NCI-H187 treated with DMSO at 0.1 percent for 48 hours (cell line): Measurements from ENCODE around the gene GNA15.
"Not testable (repeated sequence)": the region's sequence is repeated elsewhere in the genome, so short reads cannot be mapped to it uniquely, and the experiment has no call there.

Experiments used
- DNase-seq: peaks from one replicate; lab custom pipeline; 2025; lab: John Stamatoyannopoulos, UW

GNA15 gene, protein sequence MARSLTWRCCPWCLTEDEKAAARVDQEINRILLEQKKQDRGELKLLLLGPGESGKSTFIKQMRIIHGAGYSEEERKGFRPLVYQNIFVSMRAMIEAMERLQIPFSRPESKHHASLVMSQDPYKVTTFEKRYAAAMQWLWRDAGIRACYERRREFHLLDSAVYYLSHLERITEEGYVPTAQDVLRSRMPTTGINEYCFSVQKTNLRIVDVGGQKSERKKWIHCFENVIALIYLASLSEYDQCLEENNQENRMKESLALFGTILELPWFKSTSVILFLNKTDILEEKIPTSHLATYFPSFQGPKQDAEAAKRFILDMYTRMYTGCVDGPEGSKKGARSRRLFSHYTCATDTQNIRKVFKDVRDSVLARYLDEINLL

DNA sequence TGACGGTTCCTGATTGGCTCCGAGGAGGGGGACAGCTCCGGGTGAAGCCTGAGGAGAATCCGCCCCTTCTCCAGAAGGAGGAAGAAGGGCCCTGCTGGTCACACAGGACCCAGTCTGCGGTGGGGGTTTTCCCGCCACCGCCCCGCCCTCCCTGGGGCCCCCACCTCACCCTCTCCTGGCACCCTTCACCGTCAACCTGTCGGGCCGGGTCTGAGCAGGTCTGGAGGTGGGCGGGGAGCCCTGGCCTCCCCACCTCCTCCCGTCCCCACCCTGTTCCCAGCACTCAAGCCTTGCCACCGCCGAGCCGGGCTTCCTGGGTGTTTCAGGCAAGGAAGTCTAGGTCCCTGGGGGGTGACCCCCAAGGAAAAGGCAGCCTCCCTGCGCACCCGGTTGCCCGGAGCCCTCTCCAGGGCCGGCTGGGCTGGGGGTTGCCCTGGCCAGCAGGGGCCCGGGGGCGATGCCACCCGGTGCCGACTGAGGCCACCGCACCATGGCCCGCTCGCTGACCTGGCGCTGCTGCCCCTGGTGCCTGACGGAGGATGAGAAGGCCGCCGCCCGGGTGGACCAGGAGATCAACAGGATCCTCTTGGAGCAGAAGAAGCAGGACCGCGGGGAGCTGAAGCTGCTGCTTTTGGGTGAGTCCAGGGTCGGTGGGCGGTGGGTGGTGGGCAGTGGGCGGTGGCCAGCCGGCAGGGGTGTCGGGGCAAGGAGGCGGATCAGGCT is at the start of gene GNA15:
Gene GNA15, plus strand, starts transcription at position 73 of the 723 bp plus-strand sequence. Its CDS starts 418 bp downstream, at position 491.
- no peak for DNase-seq

DNA sequence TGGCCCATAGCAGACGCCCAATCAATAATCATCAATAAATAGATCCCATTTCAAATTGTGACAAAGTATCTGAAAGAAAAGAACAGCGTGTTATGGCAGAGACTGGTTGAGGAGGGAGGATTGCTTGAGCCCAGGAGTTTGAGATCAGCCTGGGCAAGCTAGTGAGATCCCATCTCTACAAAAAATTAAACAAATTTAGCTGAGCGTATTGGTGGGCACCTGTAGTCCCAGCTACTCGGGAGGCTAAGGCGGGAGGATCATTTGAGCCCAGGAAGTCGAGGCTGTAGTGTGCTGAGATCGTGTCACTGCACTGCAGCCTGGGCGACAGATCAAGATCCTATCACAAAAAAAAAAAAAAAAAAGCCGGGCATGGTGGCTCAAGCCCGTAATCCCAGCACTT is 48.1 kb upstream of the GNA15 start:
- no peak for DNase-seq

DNA sequence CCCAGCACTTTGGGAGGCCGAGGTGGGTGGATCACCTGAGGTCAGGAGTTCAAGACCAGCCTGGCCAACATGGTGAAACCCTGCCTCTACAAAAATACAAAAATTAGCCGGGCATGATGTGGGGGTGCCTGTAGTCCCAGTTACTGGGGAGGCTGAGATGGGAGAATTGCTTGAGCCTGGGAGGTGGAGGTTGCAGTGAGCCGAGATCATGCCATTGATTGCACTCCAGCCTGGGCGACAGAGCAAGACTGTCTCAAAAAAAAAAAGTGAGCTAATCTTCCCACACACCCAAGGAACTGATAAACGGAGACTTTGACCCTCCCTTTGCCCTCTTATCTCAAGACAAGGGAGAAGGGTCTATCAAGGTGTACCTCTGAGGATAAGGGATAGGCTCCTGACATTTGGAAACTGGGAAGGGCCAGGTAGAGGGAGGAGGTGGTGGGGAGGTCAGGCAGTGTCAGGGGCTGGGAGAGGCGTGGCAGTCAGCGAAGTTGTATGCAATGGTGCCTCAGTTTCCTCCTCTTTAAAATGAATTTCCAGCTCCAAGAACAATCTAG is 46.5 kb upstream of the GNA15 start:
- DNase-seq, result not testable (repeated sequence)

DNA sequence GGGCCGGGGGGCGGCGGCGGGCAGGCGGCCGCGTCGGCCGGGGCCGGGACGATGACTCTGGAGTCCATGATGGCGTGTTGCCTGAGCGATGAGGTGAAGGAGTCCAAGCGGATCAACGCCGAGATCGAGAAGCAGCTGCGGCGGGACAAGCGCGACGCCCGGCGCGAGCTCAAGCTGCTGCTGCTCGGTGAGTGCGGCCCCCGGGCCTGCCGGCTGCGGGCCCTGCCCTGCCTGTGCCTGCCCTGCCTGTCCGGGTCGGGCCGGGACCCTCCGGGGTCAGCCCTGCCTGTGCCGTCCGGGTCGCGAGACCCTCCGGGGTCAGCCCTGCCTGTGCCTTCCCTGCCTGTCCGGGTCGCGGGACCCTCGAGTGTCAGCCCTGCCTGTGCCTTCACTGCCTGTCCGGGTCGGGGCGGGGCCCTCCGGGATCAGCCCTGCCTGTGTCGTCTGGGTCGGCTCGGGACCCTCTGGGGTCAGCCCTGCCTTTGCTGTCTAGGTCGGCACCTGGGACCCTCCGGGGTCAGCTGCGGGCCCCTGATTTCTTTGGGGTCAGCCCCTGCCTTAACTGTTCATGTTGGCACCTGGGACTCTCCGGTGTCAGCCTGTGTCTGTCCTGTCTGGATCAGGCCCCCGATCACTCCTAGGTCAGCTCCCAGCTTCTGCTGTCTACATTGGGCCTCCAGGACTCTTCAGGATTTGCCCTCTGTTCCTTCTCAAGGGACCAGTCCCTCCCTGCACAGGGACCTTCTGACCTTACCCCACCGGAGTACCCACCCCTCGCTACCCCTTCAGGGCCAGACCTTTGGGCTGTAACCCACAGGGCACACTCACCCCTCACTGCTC is 41.0 kb upstream of the GNA15 start:
- DNase-seq, result no peak

DNA sequence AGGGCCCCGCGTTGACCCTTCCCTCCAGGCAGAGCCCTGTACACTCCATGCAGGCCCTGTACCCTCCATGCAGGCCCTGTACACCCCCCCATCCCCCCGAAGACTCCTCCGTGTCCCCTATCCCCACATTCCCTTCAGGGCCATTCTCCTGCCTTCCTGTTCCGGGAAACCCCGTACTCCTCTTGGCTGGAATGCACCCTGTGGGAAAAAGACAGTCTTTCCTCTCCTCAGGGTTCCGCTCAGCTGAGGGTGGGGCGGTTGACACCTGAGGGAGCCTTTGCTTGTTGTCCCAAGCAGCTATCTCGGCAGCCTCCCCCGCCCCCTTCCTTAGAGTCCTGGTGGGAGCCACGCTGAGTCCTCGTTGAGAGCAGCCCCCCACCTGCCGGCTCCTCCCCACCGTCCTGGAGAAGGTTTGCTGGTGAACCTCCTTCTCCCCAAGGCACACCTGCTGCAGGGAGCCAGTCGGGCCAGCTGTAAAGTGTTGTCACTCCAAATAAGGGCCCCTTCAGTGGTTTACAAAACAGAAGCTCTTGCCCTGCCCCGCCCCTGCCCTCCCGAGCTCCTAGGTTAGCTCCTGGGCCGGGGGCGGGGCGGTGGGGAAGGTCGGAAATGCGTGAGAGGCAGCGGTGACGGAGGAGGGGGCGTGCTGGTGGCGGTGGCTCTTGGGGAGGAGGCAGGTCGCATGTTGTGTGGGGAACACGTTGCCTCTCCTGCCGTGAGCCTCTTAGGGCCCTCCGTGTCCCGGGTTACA is 40.2 kb upstream of the GNA15 start:
- no peak for DNase-seq

DNA sequence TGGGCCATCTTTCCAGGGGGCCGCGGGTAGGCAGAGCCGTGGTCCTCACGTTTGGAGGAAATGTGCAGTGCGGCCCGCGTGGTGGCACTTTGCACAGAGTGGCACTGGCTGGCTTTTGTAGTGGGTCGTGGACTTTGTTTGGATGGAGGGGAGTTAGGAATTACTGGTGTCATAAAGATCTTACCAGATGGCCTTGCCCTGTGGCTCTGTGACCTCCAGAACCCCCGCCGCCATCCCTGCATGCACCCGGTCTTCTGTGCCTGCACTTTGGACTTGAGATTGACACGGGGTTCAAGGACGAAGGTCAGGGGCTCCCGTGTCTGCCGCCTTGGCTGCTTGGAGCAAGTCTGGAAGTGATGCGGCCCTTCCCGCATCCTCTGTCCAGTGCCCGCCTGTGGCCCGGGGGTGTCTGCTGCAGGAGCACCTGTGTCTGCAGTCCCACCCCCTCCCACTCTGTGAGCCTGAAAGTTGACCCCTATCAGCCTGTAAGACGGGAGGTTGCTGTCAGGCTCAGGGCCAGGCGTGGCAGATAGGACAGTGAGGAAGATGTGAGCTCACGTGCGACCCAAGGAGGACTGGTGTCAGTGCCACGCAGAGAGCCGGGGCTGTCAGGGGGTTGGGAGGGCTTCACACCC is 39.4 kb upstream of the GNA15 start:
- DNase-seq, result no peak

DNA sequence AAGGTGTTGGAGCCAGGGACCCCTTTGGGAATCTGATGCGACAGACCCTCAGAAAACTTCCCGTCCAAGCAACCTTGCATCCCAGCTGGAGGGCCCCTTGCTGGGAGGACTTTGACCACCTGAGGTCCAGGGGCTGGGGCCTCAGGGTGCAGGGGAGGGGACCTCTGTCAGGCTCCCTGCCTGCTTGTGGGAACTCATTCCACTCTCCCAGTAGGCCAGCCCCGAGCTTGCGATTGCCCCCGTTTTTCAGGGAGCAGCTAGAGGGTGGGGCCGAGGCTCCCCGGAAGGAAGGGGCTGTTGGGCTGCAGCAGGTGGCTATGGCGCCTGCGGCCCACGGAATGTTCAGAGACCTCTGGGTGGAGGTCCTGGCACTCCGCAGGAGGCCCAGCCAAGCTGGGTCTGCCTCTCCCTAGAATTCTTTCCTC is 38.9 kb upstream of the GNA15 start:
- no peak for DNase-seq

DNA sequence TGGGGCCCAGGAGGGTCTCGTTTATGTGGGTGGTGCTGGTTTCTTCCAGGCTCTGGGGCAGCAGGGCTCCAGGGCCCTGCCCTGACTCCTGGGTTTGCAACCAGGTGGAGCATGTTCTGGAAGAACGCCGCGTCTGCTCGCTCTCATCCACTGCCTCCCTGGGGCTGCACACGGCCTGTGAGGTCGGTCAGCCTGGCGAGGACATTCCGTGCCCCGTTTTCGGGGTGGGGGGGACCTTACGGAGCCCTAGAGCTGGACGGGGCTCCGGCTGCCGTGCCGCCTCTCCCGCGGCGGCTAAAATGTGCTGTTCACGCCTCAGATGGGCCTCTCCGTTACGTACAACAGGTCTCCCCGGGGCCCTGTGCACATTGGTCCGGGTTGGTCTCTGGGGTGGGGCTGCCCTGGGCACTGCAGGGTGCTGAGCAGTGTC is 38.4 kb upstream of the GNA15 start:
- no peak for DNase-seq

DNA sequence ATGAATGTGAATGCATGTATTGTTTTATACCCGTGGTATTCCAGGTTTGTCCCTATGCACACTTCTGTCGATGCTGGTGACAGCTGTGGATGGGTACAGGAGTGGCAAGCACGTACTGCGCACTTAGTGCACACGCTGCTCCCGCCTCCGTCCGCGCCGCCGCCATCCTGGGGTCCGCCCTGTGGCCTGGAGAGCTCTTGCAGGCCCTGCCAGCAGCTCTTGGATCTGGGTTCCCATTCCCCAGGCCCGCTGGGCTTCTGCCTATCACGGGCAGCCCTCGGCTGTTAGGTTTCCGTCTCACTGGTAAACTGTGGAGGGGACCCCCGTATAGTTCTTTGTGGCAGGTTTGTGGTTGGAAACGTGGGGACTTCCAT is 37.7 kb upstream of the GNA15 start:
- no peak for DNase-seq

DNA sequence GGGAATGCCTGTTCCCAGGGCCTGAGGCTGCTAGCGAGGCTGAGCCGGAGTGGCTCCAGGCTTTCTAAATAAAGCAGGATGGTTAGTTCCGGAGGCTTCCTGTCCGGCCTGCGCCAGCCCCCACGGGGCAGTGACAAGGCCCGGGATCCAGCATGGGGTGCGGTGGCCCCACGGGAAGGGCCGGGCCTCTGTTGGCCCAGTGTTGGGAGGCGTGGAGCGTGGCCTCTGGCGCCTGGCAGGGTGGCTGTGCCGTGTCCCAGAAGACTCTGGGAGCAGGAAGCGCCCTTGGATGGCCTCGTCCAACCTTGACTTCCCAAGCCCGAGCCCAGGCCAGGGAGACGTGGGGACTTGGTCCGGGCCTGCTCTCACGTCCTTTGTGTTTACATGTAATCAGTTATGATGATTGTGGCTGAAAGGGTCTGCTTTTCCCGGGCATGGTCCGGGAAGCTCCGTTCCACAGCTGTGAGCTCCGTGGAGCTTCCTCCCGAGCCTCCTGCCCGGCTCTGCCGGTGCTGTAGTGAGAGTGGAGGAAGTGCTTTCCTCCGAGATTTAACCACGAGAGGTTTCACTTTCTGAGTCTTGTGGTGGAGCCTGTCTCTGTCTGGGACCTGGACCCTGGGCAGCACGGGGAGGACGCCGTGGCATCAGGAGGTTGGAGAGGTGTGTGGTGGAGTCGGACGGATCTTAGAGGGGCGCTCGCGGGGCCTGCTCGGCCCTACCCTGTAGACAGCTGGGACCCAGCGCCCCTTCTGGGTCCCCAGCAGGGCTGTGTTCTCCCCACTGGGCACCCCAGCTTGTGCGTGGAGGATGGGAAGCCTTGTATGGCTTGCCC is 37.1 kb upstream of the GNA15 start:
- no peak for DNase-seq

DNA sequence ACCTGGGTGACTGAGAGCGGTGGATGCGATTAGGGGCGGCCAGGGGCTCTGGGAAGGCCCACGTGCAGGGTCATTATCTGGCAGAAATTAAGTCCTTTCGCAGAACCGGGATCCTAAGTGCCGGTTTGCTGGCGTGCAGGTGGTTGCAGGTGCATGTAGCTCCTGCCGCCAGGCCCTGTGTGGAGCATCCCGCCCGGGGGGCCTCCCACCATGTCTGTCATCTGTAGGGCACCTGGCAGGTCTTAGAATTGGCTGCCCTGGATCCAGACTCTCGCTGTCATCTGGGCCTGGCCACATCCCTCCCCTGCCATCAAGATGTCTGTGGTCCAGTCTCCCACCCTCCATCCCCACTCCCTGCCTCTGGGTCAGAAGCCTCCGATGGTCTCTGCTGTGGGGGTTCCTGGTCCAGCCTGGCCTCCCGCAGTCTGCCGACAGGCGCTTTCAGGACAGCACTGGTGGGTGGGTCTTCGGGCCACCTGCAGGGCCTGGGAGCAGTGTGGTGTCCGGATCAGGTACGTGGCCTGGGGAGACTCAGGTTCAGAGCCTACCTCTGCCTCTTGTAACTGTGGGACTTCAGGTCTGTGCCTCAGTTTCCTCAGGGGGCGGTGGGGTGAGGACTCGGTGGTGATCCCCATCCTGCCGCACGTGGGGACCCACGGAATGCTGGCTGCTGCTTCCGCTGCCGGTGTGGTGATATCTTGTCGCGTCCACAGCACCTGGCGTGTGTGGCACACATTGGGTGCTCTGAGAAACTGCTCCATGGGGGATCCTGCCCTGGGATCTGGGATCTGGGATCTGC is 36.3 kb upstream of the GNA15 start:
- DNase-seq, result no peak

DNA sequence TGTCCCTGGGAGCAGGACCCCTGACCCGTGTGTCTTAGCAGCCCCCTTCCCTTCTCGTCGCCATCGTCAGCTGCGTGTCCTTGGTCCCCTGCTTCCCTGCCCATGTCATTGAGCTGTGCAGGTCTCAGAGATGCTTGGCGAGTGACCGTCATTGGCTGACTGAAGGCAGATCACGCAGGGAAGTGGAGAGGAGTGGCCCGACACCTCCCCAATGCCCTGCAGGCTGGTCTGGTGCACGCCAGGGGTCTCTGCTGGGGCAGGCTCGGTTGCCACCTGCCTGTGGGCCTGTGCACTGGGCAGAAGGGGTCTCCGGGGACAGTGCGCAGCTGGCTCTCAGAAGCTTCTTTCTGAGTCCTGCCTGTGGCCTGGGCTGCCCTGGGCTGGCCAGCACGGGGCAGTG is 35.5 kb upstream of the GNA15 start:
- DNase-seq, result no peak

DNA sequence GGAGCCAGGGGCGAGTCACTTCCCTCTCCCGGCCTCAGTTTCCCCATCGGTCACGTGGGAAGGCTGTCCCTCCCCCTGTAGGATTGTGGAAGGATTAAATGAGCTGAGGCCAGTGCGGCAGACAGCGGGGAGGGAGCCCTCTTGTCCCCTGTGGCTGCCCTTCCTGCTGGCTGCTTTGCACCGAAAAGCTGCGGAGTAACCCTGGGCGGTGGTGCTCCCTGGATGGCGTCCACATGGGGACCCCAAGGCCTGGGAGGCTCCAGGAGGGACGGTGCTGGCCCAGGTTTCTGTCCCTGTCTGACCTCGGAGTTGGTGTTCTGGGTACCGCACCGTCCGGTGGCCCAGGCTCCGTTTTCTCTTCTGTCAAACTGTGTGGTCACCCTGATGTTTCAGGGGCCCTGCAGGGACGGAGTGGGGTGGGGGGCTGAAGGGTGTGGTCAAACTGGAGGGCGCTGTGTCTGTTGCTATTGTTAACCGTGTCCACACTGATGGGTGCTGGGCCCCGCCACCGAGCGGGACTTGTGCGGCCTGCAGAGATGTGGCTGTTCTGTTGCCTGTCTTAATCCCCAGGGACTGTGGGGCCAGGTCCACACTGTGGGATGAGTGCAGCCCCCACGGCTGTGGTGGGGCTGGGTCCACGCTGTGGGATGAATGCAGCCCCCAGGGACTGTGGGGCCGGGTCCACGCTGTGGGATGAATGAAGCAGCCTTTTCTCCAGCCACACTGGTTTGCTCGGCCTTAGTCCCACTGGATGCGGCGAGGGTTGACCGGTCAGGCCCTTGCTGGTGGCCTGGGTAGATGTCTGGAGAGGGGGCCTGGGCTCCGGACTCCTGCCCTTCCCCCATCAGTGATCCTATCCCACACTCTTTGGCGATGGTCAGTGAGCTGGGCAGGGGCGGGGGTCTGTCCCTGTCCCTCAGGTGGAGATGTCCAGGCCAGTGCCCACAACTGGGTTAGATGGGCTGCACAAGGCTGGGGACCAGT is 34.8 kb upstream of the GNA15 start:
- DNase-seq, result no peak

DNA sequence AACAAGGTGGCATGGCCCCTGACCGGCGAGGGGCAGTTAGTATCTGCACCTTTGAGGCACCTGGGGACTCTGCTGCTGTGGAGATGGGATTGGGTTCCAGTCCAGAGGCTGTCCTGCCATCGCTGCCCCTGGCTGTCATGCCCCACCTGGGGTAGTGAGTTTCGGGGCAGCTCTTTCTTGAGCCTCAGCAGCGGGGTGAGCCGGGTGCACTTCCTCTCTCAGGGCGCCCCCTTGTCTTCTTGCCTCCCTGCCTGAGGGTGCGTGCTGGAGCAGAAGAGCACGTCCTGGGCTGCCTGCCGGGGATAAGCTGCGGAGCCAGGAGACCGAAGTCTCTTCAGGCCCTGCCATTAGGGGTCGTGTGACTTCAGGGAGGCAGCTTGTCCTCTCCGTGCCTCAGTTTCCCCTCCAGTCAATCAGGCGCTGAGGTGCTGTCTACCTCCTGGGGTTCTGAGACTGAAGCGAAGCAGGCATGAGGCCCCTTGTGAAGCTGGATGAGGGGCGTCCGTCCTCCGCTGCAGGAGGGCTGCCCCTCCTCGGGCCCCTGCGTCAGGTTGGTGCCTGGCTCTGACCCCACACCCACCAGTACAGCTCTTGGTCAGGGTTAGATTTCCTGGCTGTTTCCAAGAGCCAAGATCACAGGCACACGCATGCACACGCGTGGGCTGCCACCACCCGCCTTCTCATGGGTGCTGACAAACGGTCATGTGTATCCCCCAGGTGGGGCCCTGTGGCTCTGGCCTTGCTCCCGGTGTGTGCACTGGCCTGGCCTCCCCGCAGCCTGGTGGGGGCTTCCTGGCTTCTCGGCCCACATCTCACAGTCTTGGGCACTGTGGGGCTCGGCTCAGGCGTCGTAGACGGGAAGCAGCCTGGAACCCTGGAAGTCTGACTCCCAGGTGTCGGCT is 33.3 kb upstream of the GNA15 start:
- DNase-seq, result no peak

DNA sequence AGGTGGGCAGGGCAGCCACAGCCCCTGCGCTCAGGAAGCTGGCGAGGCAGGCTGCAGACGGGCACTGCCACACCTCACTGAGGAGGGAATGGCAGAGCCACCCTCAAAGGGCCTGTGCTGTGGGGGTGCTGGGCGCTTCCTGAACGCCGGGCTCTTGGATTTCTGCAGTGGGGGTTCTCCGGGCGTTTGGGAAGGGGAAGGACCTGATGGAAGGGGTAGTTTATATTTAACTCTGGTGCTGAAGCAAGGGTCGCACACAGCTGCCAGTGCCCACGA is 31.2 kb upstream of the GNA15 start:
- no peak for DNase-seq

DNA sequence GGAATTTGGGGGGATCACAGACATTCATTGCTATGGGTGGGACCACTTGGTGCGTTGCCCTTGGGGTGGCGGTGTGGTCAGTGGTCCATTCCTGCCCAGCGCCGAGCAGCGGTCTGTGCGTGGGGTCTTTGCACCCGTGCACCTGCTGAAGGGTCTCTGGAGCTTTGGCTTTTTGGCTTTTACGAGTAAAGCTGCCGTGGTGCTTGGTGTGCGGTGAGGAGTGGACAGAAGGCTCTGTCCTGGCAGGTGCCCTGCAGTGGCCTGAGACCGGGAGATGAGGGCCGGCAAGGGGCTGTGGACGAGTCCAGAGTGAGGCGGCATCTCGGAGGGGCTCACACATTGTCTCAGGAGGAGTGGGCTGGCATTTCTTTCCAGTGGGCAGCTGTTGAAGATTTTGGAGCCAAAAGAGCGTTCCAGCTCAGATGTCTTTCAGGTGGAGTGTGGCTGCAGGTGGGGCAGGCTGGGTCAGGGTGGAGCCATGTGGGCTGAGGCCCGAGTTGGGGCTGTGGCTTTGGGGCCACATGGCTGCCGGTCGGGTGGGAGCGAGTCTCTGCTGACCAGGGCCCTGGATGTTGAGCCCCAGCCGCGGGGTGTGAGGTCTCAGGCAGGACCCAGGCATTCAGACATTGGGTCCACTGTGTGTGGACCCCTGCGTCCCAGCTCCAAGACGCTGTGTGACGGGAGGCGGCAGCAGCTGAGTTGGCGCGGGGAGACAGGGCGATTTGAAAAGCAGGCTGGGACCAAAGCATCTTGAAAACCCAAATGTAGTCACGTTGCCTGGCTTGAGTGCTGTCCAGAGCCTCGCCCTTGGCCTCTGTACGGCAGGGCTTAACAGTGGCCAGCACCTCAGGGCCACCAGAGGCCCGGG is 30.0 kb upstream of the GNA15 start:
- no peak for DNase-seq
